Renal cortical epithelial cell (primary cell): ENCODE results near the gene RBM14. TPM values are rescaled to one million over a fixed set of nuclear protein-coding genes. Genes with fewer than 3 reads are reported as not detected.
"Not testable (repeated sequence)": the region's sequence is repeated elsewhere in the genome, so short reads cannot be mapped to it uniquely, and the experiment has no call there.

ENCODE experiments used
- DNase-seq: peaks from one replicate; pipeline ENCODE4 v3.0.0-alpha.2; 2011; ENCODE audit warnings: low read depth
- total RNA-seq: library from RNA; depleted of rRNA; stranded (reverse); fragments of >200 nt; gene quantifications from 2 replicates; pipeline ENCODE4 v1.2.3, GENCODE V29; 2014

RBM14 gene
- total RNA-seq: 17.9 and 36.4 TPM in 2 replicates

GRCh38 chr11:66616379-66617154, at the start of gene RBM14:
TSS of gene RBM14 (plus strand) at chr11:66616630. CDS start at chr11:66616721, 91 bp downstream.
- DNase-seq: peak; percentile 97

- no peak for DNase-seq
These were observed 48.7 kb upstream of the RBM14 start for GRCh38 chr11:66567787-66568123.

- DNase-seq: peak; percentile 59
These were observed 48.1 kb upstream of the RBM14 start, which contains the start of gene CTSF for GRCh38 chr11:66568124-66568916. TSS of gene CTSF (minus strand) at chr11:66568606. CDS start at chr11:66568486, 120 bp downstream.

GRCh38 chr11:66569076-66569475, 47.4 kb upstream of the RBM14 start:
- no peak for DNase-seq

- DNase-seq: peak; percentile 49
These were observed 46.2 kb upstream of the RBM14 start for GRCh38 chr11:66570079-66570849.

GRCh38 chr11:66570850-66571180, 45.6 kb upstream of the RBM14 start:
- no peak for DNase-seq

- DNase-seq: peak; percentile 46
These were observed 37.3 kb upstream of the RBM14 start for GRCh38 chr11:66579017-66579606.

- DNase-seq: no peak
These were observed 35.6 kb upstream of the RBM14 start for GRCh38 chr11:66580803-66581202.

GRCh38 chr11:66581261-66581660, 35.2 kb upstream of the RBM14 start:
- DNase-seq: no peak

GRCh38 chr11:66582565-66583147, 33.8 kb upstream of the RBM14 start:
- not testable (repeated sequence) for DNase-seq

GRCh38 chr11:66585447-66585846, 31.0 kb upstream of the RBM14 start:
- DNase-seq: not testable (repeated sequence)

GRCh38 chr11:66586136-66586535, 30.3 kb upstream of the RBM14 start:
- no peak for DNase-seq

GRCh38 chr11:66589315-66589714, 27.1 kb upstream of the RBM14 start:
- not testable (repeated sequence) for DNase-seq

GRCh38 chr11:66589996-66590675, 26.3 kb upstream of the RBM14 start:
- no peak for DNase-seq

- no peak for DNase-seq
These were observed 25.3 kb upstream of the RBM14 start for GRCh38 chr11:66591175-66591574.

- DNase-seq: peak; percentile 85
These were observed 23.8 kb upstream of the RBM14 start, which contains the start of the genes CCDC87 and CCS for GRCh38 chr11:66592457-66593302. TSS of gene CCDC87 (minus strand) at chr11:66593063. CDS start at chr11:66593015, 48 bp downstream. TSS of gene CCS (plus strand) at chr11:66593185. CDS start at chr11:66593262, 77 bp downstream.

GRCh38 chr11:66593303-66593635, 23.2 kb upstream of the RBM14 start:
- no peak for DNase-seq

- no peak for DNase-seq
These were observed 22.8 kb upstream of the RBM14 start for GRCh38 chr11:66593650-66594049.

GRCh38 chr11:66595245-66595904, 21.1 kb upstream of the RBM14 start:
- DNase-seq: peak; percentile 21
